ENCODE data around the gene FBXO44.

The FBXO44 gene

DNA sequence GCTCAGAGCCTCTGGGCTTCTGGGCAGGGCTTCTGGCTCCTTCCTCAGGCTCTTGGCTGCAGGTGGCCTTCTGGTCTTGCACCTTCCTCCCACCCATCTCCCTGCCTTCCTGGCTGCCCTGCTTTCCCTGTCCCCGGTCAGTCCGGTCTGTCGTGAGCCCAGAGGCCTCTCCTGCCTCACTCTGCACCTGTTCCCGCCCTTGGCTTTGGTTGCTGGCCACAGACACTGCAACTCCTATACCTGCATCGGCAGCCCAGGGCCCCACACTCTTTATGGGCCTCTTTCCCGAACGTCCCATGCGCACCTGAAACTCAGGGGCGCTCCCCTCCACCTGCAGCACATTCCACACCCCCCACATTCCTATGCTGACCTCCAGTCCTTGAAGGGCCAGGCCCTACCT, 8.4 kb upstream of the FBXO44 start:
- H3K36me3 ChIP-seq (ENCODE audit: insufficient read depth, low read length), result no peaks in the 10 kb centered on the region
- peaks cover 15% of the 10 kb centered on the region for H3K4me1 ChIP-seq (ENCODE audit: insufficient read depth, low read length)
- no peaks in the 10 kb centered on the region for H3K9me3 ChIP-seq (ENCODE audit: control insufficient read depth, insufficient read depth, low read length)
- H3K9ac ChIP-seq (ENCODE audit: low read depth, low read length), result no peak overlapping the region

DNA sequence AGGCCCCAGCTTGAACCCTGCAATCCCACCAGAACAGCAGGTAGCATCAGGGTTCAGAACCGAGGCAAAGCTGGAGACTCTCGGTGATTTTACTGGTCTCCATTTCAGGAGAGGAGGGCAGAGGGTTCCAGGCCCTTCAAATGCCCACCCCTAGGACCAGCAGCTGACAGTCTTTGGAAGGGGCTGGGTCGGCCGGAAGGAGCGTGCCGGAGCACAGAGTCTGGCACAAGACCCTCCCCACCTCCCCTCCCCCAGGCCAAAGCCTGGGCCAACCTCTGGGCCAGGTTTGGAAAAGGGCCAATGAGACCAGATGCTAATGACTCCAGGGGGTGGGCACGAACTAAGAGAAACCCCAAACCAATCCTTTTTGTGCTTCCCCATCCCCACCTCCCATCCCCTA, 7.3 kb upstream of the FBXO44 start:
- H3K9ac ChIP-seq (ENCODE audit: low read depth, low read length), result no peak overlapping the region
- no peaks in the 10 kb centered on the region for H3K9me3 ChIP-seq (ENCODE audit: control insufficient read depth, insufficient read depth, low read length)
- no peaks in the 10 kb centered on the region for H3K36me3 ChIP-seq (ENCODE audit: insufficient read depth, low read length)
- H3K4me1 ChIP-seq (ENCODE audit: insufficient read depth, low read length), result peaks cover 18% of the 10 kb centered on the region

DNA sequence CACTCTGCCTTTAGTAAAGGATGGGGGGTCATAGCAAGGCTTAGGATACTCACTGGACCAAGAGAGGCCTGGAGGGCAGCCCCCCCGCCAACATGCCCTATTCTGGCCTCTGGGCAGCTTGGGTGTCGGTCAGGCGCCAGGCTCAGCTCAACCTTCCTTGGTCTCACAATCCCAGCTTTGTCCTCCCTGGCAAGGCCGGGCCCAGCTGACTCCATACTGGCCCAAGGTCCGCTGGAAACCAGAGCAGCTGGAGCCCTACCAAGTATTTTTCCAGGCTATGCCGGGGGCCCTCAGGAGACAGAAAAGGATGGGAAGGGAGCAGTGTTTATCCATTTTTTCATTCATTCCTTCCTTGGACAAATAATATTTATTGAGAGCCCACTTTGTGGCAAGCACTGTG, 6.6 kb upstream of the FBXO44 start:
- no peaks in the 10 kb centered on the region for H3K9me3 ChIP-seq (ENCODE audit: control insufficient read depth, insufficient read depth, low read length)
- peaks cover 23% of the 10 kb centered on the region for H3K4me1 ChIP-seq (ENCODE audit: insufficient read depth, low read length)
- no peak overlapping the region; the same call in 1 of the 2 replicates for H3K9ac ChIP-seq (ENCODE audit: low read depth, low read length)
- no peaks in the 10 kb centered on the region for H3K36me3 ChIP-seq (ENCODE audit: insufficient read depth, low read length)

DNA sequence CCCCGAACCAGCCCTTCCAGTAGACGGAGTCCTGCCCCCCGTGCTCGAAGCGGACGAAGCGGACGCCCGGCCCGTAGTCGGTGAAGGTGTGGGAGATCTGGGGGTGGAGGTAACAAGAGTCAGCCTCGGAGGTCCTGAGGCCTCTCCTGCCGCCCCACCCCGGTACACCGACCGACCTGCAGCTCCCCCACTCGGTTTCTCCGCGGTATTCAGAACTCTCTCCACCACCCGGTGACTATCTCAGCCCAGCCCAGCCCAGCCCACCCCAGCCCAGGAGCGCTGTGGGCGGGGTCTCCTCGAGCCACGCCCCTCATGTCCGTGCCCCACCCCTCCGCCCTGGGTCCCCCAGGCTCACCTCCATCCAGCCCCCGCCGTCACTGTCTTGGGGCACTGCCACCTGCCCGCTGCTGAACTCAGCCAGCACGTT, 5.9 kb upstream of the FBXO44 start:
- no peaks in the 10 kb centered on the region for H3K36me3 ChIP-seq (ENCODE audit: insufficient read depth, low read length)
- peaks cover 23% of the 10 kb centered on the region for H3K4me1 ChIP-seq (ENCODE audit: insufficient read depth, low read length)
- no peaks in the 10 kb centered on the region for H3K9me3 ChIP-seq (ENCODE audit: control insufficient read depth, insufficient read depth, low read length)
- H3K9ac ChIP-seq (ENCODE audit: low read depth, low read length), result peak overlapping the region; percentile 48

DNA sequence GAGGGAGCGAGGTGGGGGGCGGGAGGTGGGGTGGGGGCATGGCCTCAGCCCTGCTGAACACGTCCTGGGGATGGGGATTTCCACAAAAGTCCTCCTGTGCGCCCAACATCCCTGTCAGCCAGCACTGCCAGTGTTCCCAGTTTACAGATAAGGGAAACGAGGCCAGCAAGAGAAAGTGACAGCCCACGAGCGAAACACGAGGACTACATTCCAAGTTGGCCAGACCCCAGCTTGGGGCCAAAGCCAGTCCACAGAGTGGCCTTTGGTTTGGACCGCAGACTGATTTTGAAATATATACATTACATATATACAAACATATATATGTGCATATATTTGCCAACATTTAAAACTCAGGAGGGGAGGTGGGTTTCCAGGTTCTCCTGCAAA, 5.4 kb upstream of the FBXO44 start:
- H3K9me3 ChIP-seq (ENCODE audit: control insufficient read depth, insufficient read depth, low read length), result no peaks in the 10 kb centered on the region
- peaks cover 23% of the 10 kb centered on the region for H3K4me1 ChIP-seq (ENCODE audit: insufficient read depth, low read length)
- H3K36me3 ChIP-seq (ENCODE audit: insufficient read depth, low read length), result no peaks in the 10 kb centered on the region
- peak overlapping the region; percentile 17; the same call in 1 of the 2 replicates for H3K9ac ChIP-seq (ENCODE audit: low read depth, low read length)

DNA sequence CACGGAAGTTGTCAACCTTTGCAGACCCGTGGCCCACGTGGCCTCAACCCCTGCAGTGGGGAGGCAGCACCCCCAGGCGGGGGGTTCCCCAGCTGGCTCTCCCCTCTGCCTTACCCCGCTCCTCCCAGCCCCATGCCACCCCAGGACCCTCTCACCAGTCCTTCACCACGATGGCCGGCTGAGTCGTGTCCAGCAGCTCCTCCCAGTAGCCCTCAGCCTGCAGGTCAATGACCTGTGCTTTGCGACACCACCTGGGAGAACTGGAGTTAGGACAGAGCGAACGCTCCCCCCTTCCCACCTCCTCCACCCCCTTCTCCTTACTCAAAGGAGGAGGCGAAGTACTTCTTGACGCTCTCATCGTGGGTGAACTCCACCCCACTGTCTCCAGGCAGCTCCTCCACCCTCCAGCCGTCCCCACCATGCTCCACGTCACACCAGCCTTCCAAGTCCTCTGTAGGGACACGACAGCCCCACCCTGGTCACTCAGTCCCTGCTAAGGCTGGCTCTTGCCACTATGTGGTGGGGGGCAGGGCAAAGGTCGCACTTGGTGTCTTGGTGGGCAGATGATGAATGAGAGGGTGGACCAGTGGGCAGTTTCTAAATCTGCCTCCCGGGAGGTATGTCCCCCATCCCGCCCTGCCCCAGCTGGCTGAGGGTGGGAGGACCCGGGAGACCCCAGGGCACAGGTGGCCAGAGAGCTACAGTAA, 4.9 kb upstream of the FBXO44 start:
- H3K4me1 ChIP-seq (ENCODE audit: insufficient read depth, low read length), result peaks cover 23% of the 10 kb centered on the region
- peak overlapping the region; percentile 34; the same call in 1 of the 2 replicates for H3K9ac ChIP-seq (ENCODE audit: low read depth, low read length)
- H3K36me3 ChIP-seq (ENCODE audit: insufficient read depth, low read length), result no peaks in the 10 kb centered on the region
- no peaks in the 10 kb centered on the region for H3K9me3 ChIP-seq (ENCODE audit: control insufficient read depth, insufficient read depth, low read length)

DNA sequence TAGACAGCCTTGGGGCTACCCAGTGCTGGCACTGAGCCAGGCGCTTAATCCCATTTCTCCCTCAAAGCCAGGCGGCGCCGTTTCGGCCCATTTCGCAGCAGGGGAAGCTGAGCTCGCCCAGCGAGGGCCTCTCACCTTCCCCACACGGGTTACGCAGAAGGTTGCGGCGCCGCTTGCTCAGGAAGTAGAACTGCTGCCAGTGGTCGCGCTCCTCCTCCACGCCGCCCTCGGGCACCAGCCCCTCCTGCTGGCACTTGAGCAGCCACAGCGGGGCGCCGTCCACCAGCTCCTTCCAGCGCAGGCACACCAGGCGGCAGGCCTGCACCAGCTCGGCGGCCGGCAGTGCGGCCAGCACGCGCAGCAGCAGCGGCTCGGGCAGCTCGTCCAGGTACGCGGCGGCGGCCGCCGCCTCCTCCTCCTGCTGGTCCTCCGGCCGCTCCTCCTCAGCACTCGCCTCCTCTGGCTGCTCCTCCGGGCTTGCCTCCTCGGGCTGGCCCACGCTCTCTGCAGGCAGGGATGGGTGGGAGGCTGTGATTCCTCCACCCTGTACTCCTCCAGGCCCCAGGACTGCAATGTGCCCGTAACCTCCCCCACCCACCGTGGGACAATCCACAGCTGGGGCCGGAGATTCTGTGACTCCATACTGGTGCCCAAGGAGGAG, 4.2 kb upstream of the FBXO44 start:
- Histone ChIP-seq H3K9me3 (ENCODE audit: control insufficient read depth, insufficient read depth, low read length) (no peaks in the 10 kb centered on the region), H3K9ac (ENCODE audit: low read depth, low read length) (peak overlapping the region; percentile 34; the same call in 1 of the 2 replicates), H3K4me1 (ENCODE audit: insufficient read depth, low read length) (peaks cover 23% of the 10 kb centered on the region), H3K36me3 (ENCODE audit: insufficient read depth, low read length) (no peaks in the 10 kb centered on the region)

DNA sequence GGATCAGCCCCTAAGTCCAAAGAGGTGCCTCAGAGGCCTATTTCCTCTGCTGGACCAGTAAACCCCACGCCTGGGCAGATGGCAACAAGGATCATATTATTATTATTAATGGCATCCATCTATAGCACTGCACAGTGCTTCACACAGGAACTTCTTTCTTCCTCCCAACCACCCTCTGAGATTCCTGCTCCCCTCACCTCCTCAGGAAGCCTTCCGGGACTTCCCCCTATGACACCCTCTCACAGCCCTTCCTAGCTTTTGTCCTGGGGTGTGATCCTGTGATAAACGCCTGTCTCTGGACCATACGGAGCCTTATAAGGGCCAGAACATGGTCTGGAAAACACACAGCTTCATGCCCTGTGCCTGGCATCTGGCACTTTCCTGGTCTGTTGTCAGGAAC, 3.7 kb upstream of the FBXO44 start:
- H3K9ac ChIP-seq (ENCODE audit: low read depth, low read length), result no peak overlapping the region
- H3K4me1 ChIP-seq (ENCODE audit: insufficient read depth, low read length), result peaks cover 28% of the 10 kb centered on the region
- no peaks in the 10 kb centered on the region for H3K36me3 ChIP-seq (ENCODE audit: insufficient read depth, low read length)
- H3K9me3 ChIP-seq (ENCODE audit: control insufficient read depth, insufficient read depth, low read length), result no peaks in the 10 kb centered on the region

DNA sequence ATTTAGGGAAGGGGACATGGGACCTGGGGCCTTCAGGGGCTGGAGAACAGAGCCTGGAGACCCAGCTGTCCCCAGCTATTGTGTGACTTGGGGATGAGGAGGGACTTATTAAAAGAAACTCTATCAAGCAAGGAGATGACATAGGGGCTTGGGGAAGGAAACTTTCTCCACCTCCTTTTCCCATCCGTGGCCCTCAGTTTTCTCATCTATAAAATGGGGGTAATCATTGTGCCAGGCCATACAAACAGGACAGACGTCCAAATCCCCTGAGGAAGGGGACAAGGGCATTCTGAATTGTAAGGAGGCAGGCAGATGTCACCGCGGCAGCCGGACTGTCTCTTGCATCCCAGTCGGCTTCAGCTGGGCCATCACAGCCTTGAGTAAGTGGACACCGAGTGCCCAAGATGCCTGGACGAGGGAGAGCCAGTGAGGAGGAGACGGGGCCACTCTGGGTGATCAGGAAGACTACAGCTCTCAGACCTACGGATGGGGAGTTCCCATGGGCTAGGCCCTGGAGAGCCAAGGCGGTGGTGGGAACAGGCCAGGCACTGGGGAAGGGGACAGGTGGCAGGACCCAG, 2.4 kb upstream of the FBXO44 start:
- H3K4me1 ChIP-seq (ENCODE audit: insufficient read depth, low read length), result peaks cover 28% of the 10 kb centered on the region
- H3K9me3 ChIP-seq (ENCODE audit: control insufficient read depth, insufficient read depth, low read length), result no peaks in the 10 kb centered on the region
- 0 out of 2 replicates have a peak, but pooled peaks cover 3% of the 10 kb centered on the region for H3K36me3 ChIP-seq (ENCODE audit: insufficient read depth, low read length)
- peak overlapping the region; percentile 39; the same call in 1 of the 2 replicates for H3K9ac ChIP-seq (ENCODE audit: low read depth, low read length)

DNA sequence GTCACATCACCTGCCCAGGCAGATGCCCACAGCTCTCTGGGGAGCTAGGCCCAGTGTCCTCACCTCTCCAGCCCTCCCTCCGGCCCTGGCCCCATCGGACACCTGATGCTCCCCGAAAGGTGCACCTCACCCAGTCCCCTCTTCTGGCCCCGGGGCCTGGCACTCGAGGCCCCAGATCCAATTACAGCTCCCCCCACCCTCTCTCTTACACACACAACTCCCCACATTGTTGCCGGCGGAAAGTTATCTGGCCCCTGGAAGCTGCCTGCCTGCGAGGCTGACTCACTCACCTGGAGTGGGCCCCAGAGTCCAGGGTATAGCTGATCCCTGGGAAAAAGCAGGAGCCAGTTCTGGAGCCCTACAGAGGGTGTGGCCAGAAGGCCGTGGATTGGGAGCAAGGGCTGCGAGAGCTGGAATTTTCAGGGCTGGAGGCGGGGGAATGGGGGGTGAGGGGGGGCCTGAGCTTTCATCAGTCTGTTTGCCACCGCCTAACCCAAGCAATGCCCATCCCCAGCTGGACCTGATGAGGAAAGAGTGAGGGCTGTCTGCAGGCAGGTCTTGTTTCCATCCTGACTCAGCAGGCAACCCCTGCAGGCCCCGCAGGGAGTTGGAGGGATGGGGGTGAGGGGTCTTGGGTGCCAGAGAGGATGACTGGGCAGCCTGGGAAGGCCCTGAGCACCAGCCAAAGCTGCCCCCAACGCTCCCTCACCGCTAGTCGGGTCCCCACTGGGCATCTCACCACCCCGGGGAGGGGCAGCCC, 1.4 kb upstream of the FBXO44 start:
- peaks cover 28% of the 10 kb centered on the region for H3K4me1 ChIP-seq (ENCODE audit: insufficient read depth, low read length)
- peaks cover 4% of the 10 kb centered on the region for H3K36me3 ChIP-seq (ENCODE audit: insufficient read depth, low read length)
- H3K9ac ChIP-seq (ENCODE audit: low read depth, low read length), result peak overlapping the region; percentile 85
- H3K9me3 ChIP-seq (ENCODE audit: control insufficient read depth, insufficient read depth, low read length), result no peaks in the 10 kb centered on the region

DNA sequence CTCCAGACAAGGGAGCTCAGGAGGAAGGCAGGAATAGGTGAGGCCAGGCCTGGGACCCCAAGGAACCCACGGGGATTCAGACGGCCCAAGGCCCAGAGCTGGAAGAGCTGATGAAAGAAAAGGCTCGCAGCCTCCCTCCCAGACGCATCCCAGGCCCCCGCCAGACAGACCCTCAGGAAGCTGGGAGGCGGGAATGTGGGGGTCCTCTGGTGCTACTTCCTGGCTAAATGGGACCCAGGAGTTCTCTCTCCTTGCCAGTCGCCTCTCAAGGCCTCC, 878 bp upstream of the FBXO44 start:
- Histone ChIP-seq H3K9me3 (ENCODE audit: control insufficient read depth, insufficient read depth, low read length) (no peaks in the 10 kb centered on the region), H3K9ac (ENCODE audit: low read depth, low read length) (peak overlapping the region; percentile 85), H3K36me3 (ENCODE audit: insufficient read depth, low read length) (peaks cover 9% of the 10 kb centered on the region), H3K4me1 (ENCODE audit: insufficient read depth, low read length) (peaks cover 24% of the 10 kb centered on the region)

DNA sequence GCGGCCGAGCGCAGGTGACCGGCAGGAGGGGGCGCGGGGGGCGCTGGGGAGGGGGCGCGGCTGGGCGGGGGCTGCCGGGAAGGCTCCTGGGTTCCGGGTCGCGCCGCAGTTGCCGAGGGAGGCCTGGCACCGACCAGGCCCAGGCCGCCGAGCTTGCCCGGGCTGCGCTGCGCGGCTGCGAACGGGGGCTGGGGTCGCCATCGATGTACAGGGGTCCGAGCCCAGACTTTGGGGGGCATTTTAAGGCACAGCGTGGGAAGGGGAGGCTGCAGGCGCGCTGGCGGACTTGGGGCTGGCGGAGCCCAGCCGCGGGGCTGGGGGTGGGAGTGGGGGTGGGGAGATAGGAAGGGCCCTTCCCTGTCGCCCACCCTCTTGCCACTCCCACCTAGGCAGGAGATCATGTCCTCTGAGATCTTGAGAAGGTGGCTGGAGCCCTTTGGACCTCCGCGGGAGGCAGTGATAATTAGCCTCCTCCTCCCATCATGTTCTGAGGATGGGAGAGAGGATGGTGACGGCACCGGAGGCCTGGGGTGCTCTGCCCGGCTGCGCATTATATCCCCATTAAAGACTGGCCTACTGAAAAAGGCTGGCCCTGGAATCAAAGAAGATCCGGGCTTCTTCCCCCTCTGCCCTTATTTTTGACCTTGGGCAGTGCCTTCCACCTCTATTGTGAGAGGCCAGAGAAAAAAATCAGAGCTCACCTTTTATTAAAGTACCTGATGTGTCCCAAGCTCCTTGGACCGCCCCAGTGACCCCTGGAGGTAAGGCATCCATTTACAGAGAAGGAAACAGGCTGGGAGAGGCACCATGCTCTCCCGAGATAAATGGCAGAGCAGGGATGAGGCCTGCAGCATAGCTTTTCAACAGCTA, 497 bp downstream of the FBXO44 start:
- Histone ChIP-seq H3K9ac (ENCODE audit: low read depth, low read length) (peak overlapping the region; percentile 61), H3K9me3 (ENCODE audit: control insufficient read depth, insufficient read depth, low read length) (no peaks in the 10 kb centered on the region), H3K36me3 (ENCODE audit: insufficient read depth, low read length) (peaks cover 11% of the 10 kb centered on the region), H3K4me1 (ENCODE audit: insufficient read depth, low read length) (peaks cover 19% of the 10 kb centered on the region)

DNA sequence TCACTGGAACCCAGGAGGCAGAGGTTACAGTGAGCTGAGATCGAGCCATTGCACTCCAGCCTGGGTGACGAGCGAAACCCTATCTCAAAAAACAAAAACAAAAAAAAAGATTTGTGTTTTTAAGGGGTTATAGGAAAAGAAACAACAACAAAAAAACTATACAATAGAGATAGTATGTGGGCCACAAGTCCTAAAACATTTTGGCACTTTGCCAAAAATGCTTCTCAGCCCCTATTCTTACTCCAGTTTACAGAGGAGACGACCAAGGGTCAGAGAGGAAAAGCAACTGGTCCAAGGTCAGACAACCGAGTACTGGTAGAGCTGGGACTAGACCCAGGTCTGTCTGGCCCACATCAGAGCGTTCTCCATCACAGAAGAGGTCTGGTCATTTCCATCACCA, 3.0 kb downstream of the FBXO44 start:
- H3K36me3 ChIP-seq (ENCODE audit: insufficient read depth, low read length), result peaks cover 11% of the 10 kb centered on the region
- no peaks in the 10 kb centered on the region for H3K9me3 ChIP-seq (ENCODE audit: control insufficient read depth, insufficient read depth, low read length)
- H3K9ac ChIP-seq (ENCODE audit: low read depth, low read length), result no peak overlapping the region
- H3K4me1 ChIP-seq (ENCODE audit: insufficient read depth, low read length), result peaks cover 9% of the 10 kb centered on the region; the same call in 1 of the 2 replicates

DNA sequence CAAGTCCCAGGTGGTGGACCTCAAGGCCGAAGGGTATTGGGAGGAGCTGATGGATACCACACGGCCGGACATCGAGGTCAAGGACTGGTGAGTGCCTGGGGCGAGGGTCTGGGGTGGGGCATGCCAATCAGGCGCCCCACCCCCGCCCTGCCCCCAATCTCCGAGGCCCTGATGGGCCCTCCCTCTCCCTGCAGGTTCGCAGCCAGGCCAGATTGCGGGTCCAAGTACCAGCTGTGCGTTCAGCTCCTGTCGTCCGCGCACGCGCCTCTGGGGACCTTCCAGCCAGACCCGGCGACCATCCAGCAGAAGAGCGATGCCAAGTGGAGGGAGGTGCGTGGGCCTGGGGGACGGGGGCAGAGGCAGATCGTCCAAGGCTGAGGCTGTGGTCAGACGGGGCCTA, 3.9 kb downstream of the FBXO44 start:
- Histone ChIP-seq H3K9me3 (ENCODE audit: control insufficient read depth, insufficient read depth, low read length) (no peaks in the 10 kb centered on the region), H3K9ac (ENCODE audit: low read depth, low read length) (no peak overlapping the region), H3K36me3 (ENCODE audit: insufficient read depth, low read length) (peaks cover 11% of the 10 kb centered on the region), H3K4me1 (ENCODE audit: insufficient read depth, low read length) (peaks cover 5% of the 10 kb centered on the region; the same call in 1 of the 2 replicates)
